ENCODE results near the gene GJB5.

The GJB5 gene

DNA sequence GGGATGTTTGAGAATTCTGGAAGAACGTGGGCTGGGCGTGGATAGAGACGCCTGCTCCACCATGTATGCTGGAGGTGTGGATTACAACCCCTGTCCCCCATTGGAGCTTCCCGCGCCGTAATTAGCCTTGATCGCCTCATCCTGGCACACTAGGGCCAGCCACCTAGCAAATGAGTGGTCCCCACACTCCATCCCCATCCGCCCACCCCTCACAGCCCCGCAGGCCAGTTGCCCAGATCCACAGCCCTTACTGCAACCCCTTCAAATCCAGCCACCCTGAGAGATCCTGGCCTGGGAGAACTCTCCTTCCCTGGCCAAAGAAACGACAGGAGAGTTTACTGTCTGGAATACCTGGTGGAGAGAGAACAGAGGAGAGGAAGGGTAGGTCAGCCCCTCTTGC is 37.6 kb downstream of the GJB5 start:
- no peak overlapping the region for H2AFZ ChIP-seq (ENCODE audit: low read length)
- H4K20me1 ChIP-seq (ENCODE audit: insufficient read depth, low read length, poor library complexity, severe bottlenecking), result no peaks in the 10 kb centered on the region
- no peaks in the 10 kb centered on the region for H3K79me2 ChIP-seq (ENCODE audit: insufficient read depth, low read length)
- no peaks in the 10 kb centered on the region for H3K4me1 ChIP-seq (ENCODE audit: insufficient read depth, low read length, poor library complexity, severe bottlenecking)
- H3K9ac ChIP-seq (ENCODE audit: low read depth, low read length, poor library complexity, severe bottlenecking), result no peak overlapping the region
- no peak overlapping the region for H3K4me3 ChIP-seq (ENCODE audit: low read length, poor library complexity, severe bottlenecking)
- H3K9me3 ChIP-seq (ENCODE audit: insufficient read depth, low read depth, low read length), result no peaks in the 10 kb centered on the region
- no peaks in the 10 kb centered on the region for H3K9me2 ChIP-seq (replicated peaks; ENCODE audit: low read depth, low read length)
- H3K36me3 ChIP-seq (ENCODE audit: insufficient read depth, low read length), result no peaks in the 10 kb centered on the region
- no peak overlapping the region for H3K4me2 ChIP-seq (ENCODE audit: low read depth, low read length, poor library complexity, severe bottlenecking)
- no peaks in the 10 kb centered on the region for H3F3A ChIP-seq (ENCODE audit: low read depth)
- no peaks in the 10 kb centered on the region for H3K27me3 ChIP-seq (ENCODE audit: insufficient read depth, low read length, poor library complexity, severe bottlenecking)
- TF ChIP-seq CTCF (conservative IDR thresholded peaks at IDR 0.05; ENCODE audit: low read length), result no peak
- no peak for TF ChIP-seq EZH2phosphoT487 (IDR thresholded peaks at IDR 0.05; ENCODE audit: borderline replicate concordance)

GRCh38 chr1:34792868-34793727 is 38.3 kb downstream of the GJB5 start, which contains the start of gene GJA4:
Gene GJA4 (plus strand): TSS chr1:34792999. CDS start chr1:34794214, 1,215 bp downstream.
- TF ChIP-seq CTCF (conservative IDR thresholded peaks at IDR 0.05; ENCODE audit: low read length), result no peak
- TF ChIP-seq EZH2phosphoT487 (IDR thresholded peaks at IDR 0.05; ENCODE audit: borderline replicate concordance), result no peak
- H3K9me2 ChIP-seq (replicated peaks; ENCODE audit: low read depth, low read length), result no peaks in the 10 kb centered on the region
- no peaks in the 10 kb centered on the region for H3K27me3 ChIP-seq (ENCODE audit: insufficient read depth, low read length, poor library complexity, severe bottlenecking)
- H2AFZ ChIP-seq (ENCODE audit: low read length), result no peak within 1 kb of the TSS
- H3K4me1 ChIP-seq (ENCODE audit: insufficient read depth, low read length, poor library complexity, severe bottlenecking), result no peaks in the 10 kb centered on the region
- H4K20me1 ChIP-seq (ENCODE audit: insufficient read depth, low read length, poor library complexity, severe bottlenecking), result no peaks in the 10 kb centered on the region
- no peaks in the 10 kb centered on the region for H3K79me2 ChIP-seq (ENCODE audit: insufficient read depth, low read length)
- H3K4me3 ChIP-seq (ENCODE audit: low read length, poor library complexity, severe bottlenecking), result no peak within 1 kb of the TSS
- no peak within 1 kb of the TSS for H3K4me2 ChIP-seq (ENCODE audit: low read depth, low read length, poor library complexity, severe bottlenecking)
- H3K9ac ChIP-seq (ENCODE audit: low read depth, low read length, poor library complexity, severe bottlenecking), result no peak within 1 kb of the TSS
- no peaks in the 10 kb centered on the region for H3K9me3 ChIP-seq (ENCODE audit: insufficient read depth, low read depth, low read length)
- no peaks in the 10 kb centered on the region for H3F3A ChIP-seq (ENCODE audit: low read depth)
- no peaks in the 10 kb centered on the region for H3K36me3 ChIP-seq (ENCODE audit: insufficient read depth, low read length)

GRCh38 chr1:34794001-34794789 is 39.3 kb downstream of the GJB5 start:
- Histone ChIP-seq H3F3A (ENCODE audit: low read depth) (no peaks in the 10 kb centered on the region), H3K9me2 (replicated peaks; ENCODE audit: low read depth, low read length) (no peaks in the 10 kb centered on the region), H2AFZ (ENCODE audit: low read length) (no peak overlapping the region), H3K9ac (ENCODE audit: low read depth, low read length, poor library complexity, severe bottlenecking) (no peak overlapping the region), H3K4me1 (ENCODE audit: insufficient read depth, low read length, poor library complexity, severe bottlenecking) (no peaks in the 10 kb centered on the region), H3K36me3 (ENCODE audit: insufficient read depth, low read length) (no peaks in the 10 kb centered on the region), H3K4me2 (ENCODE audit: low read depth, low read length, poor library complexity, severe bottlenecking) (no peak overlapping the region), H4K20me1 (ENCODE audit: insufficient read depth, low read length, poor library complexity, severe bottlenecking) (no peaks in the 10 kb centered on the region), H3K4me3 (ENCODE audit: low read length, poor library complexity, severe bottlenecking) (no peak overlapping the region), H3K9me3 (ENCODE audit: insufficient read depth, low read depth, low read length) (no peaks in the 10 kb centered on the region), H3K27me3 (ENCODE audit: insufficient read depth, low read length, poor library complexity, severe bottlenecking) (no peaks in the 10 kb centered on the region), H3K79me2 (ENCODE audit: insufficient read depth, low read length) (no peaks in the 10 kb centered on the region)
- TF ChIP-seq EZH2phosphoT487 (IDR thresholded peaks at IDR 0.05; ENCODE audit: borderline replicate concordance), result no peak
- TF ChIP-seq CTCF (conservative IDR thresholded peaks at IDR 0.05; ENCODE audit: low read length), result no peak
